Measurements from ENCODE around the gene SMIM12.

Gene SMIM12

GRCh38 chr1:34842952-34843371, 16.6 kb downstream of the SMIM12 start:
- Mint-ChIP-seq H3K27me3 (ENCODE audit: low read depth) (no peaks in the 10 kb centered on the region), H3K4me1 (no peaks in the 10 kb centered on the region), H3K27ac (no peak overlapping the region), H3K4me3 (no peak overlapping the region), H3K9me3 (no peaks in the 10 kb centered on the region), H3K36me3 (ENCODE audit: low read depth) (no peaks in the 10 kb centered on the region)
- no peak for TF ChIP-seq CTCF (IDR thresholded peaks at IDR 0.05; ENCODE audit: unreplicated experiment in 3 of 3)

- Mint-ChIP-seq H3K36me3 (ENCODE audit: low read depth) (no peaks in the 10 kb centered on the region), H3K4me1 (no peaks in the 10 kb centered on the region), H3K4me3 (no peak overlapping the region), H3K27me3 (ENCODE audit: low read depth) (no peaks in the 10 kb centered on the region), H3K27ac (no peak overlapping the region), H3K9me3 (no peaks in the 10 kb centered on the region)
- no peak for TF ChIP-seq CTCF (IDR thresholded peaks at IDR 0.05; ENCODE audit: unreplicated experiment in 3 of 3)
Observed at GRCh38 chr1:34842073-34842472, 17.5 kb downstream of the SMIM12 start.

GRCh38 chr1:34840426-34840825, 19.1 kb downstream of the SMIM12 start:
- no peak overlapping the region for H3K4me3 Mint-ChIP-seq
- no peaks in the 10 kb centered on the region for H3K27me3 Mint-ChIP-seq (ENCODE audit: low read depth)
- H3K9me3 Mint-ChIP-seq = no peaks in the 10 kb centered on the region
- H3K4me1 Mint-ChIP-seq = no peaks in the 10 kb centered on the region
- no peak overlapping the region for H3K27ac Mint-ChIP-seq
- TF ChIP-seq CTCF (IDR thresholded peaks at IDR 0.05; ENCODE audit: unreplicated experiment in 3 of 3) = no peak
- H3K36me3 Mint-ChIP-seq (ENCODE audit: low read depth) = no peaks in the 10 kb centered on the region

GRCh38 chr1:34839526-34840305, 19.8 kb downstream of the SMIM12 start:
- Mint-ChIP-seq H3K27ac (no peak overlapping the region), H3K36me3 (ENCODE audit: low read depth) (no peaks in the 10 kb centered on the region), H3K4me3 (no peak overlapping the region), H3K4me1 (no peaks in the 10 kb centered on the region), H3K27me3 (ENCODE audit: low read depth) (no peaks in the 10 kb centered on the region), H3K9me3 (no peaks in the 10 kb centered on the region)
- no peak for TF ChIP-seq CTCF (IDR thresholded peaks at IDR 0.05; ENCODE audit: unreplicated experiment in 3 of 3)

- no peaks in the 10 kb centered on the region for H3K9me3 Mint-ChIP-seq
- no peak for TF ChIP-seq CTCF (IDR thresholded peaks at IDR 0.05; ENCODE audit: unreplicated experiment in 3 of 3)
- H3K4me1 Mint-ChIP-seq = no peaks in the 10 kb centered on the region
- H3K27ac Mint-ChIP-seq = no peak overlapping the region
- no peaks in the 10 kb centered on the region for H3K36me3 Mint-ChIP-seq (ENCODE audit: low read depth)
- no peaks in the 10 kb centered on the region for H3K27me3 Mint-ChIP-seq (ENCODE audit: low read depth)
- no peak overlapping the region for H3K4me3 Mint-ChIP-seq
Observed at GRCh38 chr1:34833711-34834110, 25.8 kb downstream of the SMIM12 start.

GRCh38 chr1:34831721-34832246, 27.8 kb downstream of the SMIM12 start:
- no peaks in the 10 kb centered on the region for H3K36me3 Mint-ChIP-seq (ENCODE audit: low read depth)
- no peaks in the 10 kb centered on the region for H3K4me1 Mint-ChIP-seq
- no peak for TF ChIP-seq CTCF (IDR thresholded peaks at IDR 0.05; ENCODE audit: unreplicated experiment in 3 of 3)
- H3K27me3 Mint-ChIP-seq (ENCODE audit: low read depth) = no peaks in the 10 kb centered on the region
- no peak overlapping the region for H3K27ac Mint-ChIP-seq
- no peak overlapping the region for H3K4me3 Mint-ChIP-seq
- no peaks in the 10 kb centered on the region for H3K9me3 Mint-ChIP-seq
